ENCODE data around the gene C1D. TPM values are rescaled to one million over a fixed set of nuclear protein-coding genes. Genes with fewer than 3 reads are reported as not detected.

The C1D gene
- total and polyA plus RNA-seq, 2 donors (not counting 1 experiment from before 2014, with no cell fraction given), result 8.4 to 24.8 TPM

DNA sequence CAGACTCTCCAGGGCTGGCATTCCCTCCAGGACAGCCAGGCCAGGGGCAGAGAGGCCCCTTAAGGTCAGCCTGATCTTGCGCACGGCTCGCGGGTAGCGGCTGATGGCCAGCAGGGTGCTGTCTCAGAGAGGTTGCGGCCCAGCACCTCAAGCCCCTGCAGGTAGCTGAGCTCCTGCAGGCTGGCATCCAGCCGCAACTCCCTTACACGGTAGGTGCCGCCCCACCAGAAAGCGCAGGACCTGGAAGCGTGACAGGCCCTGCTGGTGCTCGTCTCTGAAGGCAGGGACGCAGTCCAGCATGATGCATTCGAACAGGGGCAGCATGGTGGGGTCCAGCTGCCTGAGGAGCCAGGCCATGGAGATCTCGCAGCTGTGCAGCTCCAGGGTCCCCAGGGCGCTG, 38.9 kb downstream of the C1D start:
- Histone ChIP-seq H4K20me1 (ENCODE audit: control insufficient read depth, insufficient read depth, low read length, poor library complexity, severe bottlenecking) (no peaks in the 10 kb centered on the region), H3K9me3 (ENCODE audit: control extremely low read depth in 1 of 3, control insufficient read depth in 2 of 3, insufficient read depth in 1 of 3, low read length in 2 of 3) (no peaks in the 10 kb centered on the region), H3K27me3 (replicated peaks in 1 of 4; ENCODE audit: control extremely low read depth in 1 of 4, control insufficient read depth in 3 of 4, insufficient read depth in 4 of 4, low read length in 3 of 4) (no peaks in the 10 kb centered on the region), H3K4me2 (replicated peaks; ENCODE audit: low read depth, low read length, poor library complexity, severe bottlenecking) (no peak overlapping the region), H3K36me3 (replicated peaks in 1 of 2; ENCODE audit: control extremely low read depth in 1 of 2, control insufficient read depth in 1 of 2, extremely low read depth in 1 of 2, insufficient read depth in 2 of 2, low read length in 1 of 2) (no peaks in the 10 kb centered on the region), H3K9ac (ENCODE audit: low read length) (no peak overlapping the region), H2AFZ (ENCODE audit: insufficient read depth, low read depth, low read length, poor library complexity, severe bottlenecking) (no peak overlapping the region), H3K4me3 (ENCODE audit: control extremely low read depth in 1 of 5, extremely low read depth in 1 of 5, insufficient read depth in 1 of 5, low read depth in 2 of 5, low read length in 4 of 5) (no peak overlapping the region), H3K79me2 (ENCODE audit: control insufficient read depth, insufficient read depth, low read length) (no peaks in the 10 kb centered on the region), H3K4me1 (ENCODE audit: control insufficient read depth in 2 of 2, insufficient read depth in 2 of 2, low read length in 2 of 2) (no peaks in the 10 kb centered on the region), H3K27ac (ENCODE audit: low read length in 2 of 2) (no peak overlapping the region)
- Mint-ChIP-seq H3K4me1 (no peaks in the 10 kb centered on the region), H3K27ac (no peak overlapping the region), H3K9me3 (ENCODE audit: insufficient read depth) (no peaks in the 10 kb centered on the region), H3K27me3 (peaks cover 24% of the 10 kb centered on the region), H3K4me3 (no peak overlapping the region)
- DNase-seq (no peak), ATAC-seq (ENCODE audit: low read depth) (no peak)
- WGBS (ENCODE audit: insufficient coverage), result 93% methylated on average over 16 of the region's 16 CpGs
- CTCF ChIA-PET, result interaction anchor here (1.6 kb wide), 1 partner anchor 11 kb away, joined by 4 read pairs; no protein-coding TSS in a partner anchor
- no peak for TF ChIP-seq EZH2 (IDR thresholded peaks at IDR 0.05; ENCODE audit: borderline replicate concordance, insufficient read depth, low read depth, low read length, poor library complexity, severe bottlenecking)
- TF ChIP-seq, protein P1, sequence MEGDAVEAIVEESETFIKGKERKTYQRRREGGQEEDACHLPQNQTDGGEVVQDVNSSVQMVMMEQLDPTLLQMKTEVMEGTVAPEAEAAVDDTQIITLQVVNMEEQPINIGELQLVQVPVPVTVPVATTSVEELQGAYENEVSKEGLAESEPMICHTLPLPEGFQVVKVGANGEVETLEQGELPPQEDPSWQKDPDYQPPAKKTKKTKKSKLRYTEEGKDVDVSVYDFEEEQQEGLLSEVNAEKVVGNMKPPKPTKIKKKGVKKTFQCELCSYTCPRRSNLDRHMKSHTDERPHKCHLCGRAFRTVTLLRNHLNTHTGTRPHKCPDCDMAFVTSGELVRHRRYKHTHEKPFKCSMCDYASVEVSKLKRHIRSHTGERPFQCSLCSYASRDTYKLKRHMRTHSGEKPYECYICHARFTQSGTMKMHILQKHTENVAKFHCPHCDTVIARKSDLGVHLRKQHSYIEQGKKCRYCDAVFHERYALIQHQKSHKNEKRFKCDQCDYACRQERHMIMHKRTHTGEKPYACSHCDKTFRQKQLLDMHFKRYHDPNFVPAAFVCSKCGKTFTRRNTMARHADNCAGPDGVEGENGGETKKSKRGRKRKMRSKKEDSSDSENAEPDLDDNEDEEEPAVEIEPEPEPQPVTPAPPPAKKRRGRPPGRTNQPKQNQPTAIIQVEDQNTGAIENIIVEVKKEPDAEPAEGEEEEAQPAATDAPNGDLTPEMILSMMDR (IDR thresholded peaks at IDR 0.05), result no peak
- POLR2A ChIA-PET, result no interaction called here
- intact Hi-C loops (cut with micrococcal nuclease), result no loop called here

DNA sequence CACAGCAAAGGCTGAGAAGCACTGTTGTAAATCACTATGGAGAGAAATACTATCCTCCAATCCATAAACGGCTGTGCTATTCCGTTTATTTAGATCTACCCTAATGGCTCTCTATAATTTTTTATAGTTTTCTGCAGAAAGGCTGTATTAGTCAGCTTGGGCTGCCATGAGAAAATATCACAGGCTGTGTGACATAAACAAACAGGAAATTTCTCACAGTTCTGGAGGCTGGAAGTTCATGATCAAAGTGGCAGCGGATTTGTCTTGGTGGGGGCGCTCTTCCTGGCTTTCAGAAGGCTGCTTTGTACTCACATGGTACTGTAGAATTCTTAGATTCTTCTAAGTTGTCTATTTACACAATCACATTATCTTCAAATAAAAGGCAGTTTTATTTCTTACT, 44.1 kb downstream of the C1D start:
- intact Hi-C loops (cut with micrococcal nuclease), result no loop called here
- H3K4me3 Mint-ChIP-seq, result no peak overlapping the region
- H3K79me2 ChIP-seq (ENCODE audit: control insufficient read depth, insufficient read depth, low read length), result no peaks in the 10 kb centered on the region
- no peak for ATAC-seq (ENCODE audit: low read depth)
- no peaks in the 10 kb centered on the region for H3K4me1 ChIP-seq (ENCODE audit: control insufficient read depth in 2 of 2, insufficient read depth in 2 of 2, low read length in 2 of 2)
- no peak overlapping the region for H3K4me3 ChIP-seq (ENCODE audit: control extremely low read depth in 1 of 5, extremely low read depth in 1 of 5, insufficient read depth in 1 of 5, low read depth in 2 of 5, low read length in 4 of 5)
- POLR2A ChIA-PET, result no interaction called here
- WGBS (ENCODE audit: insufficient coverage), result no CpG with 5 or more reads among the region's 4 CpGs
- TF ChIP-seq EZH2 (IDR thresholded peaks at IDR 0.05; ENCODE audit: borderline replicate concordance, insufficient read depth, low read depth, low read length, poor library complexity, severe bottlenecking), result no peak
- TF ChIP-seq, protein P1 (IDR thresholded peaks at IDR 0.05), result no peak
- H3K27ac Mint-ChIP-seq, result no peak overlapping the region
- no peak for DNase-seq
- CTCF ChIA-PET, result no interaction called here
- no peaks in the 10 kb centered on the region for H3K9me3 ChIP-seq (ENCODE audit: control extremely low read depth in 1 of 3, control insufficient read depth in 2 of 3, insufficient read depth in 1 of 3, low read length in 2 of 3)
- H3K27ac ChIP-seq (ENCODE audit: low read length in 2 of 2), result no peak overlapping the region
- H3K36me3 ChIP-seq (replicated peaks in 1 of 2; ENCODE audit: control extremely low read depth in 1 of 2, control insufficient read depth in 1 of 2, extremely low read depth in 1 of 2, insufficient read depth in 2 of 2, low read length in 1 of 2), result no peaks in the 10 kb centered on the region
- H2AFZ ChIP-seq (ENCODE audit: insufficient read depth, low read depth, low read length, poor library complexity, severe bottlenecking), result no peak overlapping the region
- no peaks in the 10 kb centered on the region for H4K20me1 ChIP-seq (ENCODE audit: control insufficient read depth, insufficient read depth, low read length, poor library complexity, severe bottlenecking)
- H3K27me3 Mint-ChIP-seq, result peaks cover 18% of the 10 kb centered on the region
- no peak overlapping the region for H3K4me2 ChIP-seq (replicated peaks; ENCODE audit: low read depth, low read length, poor library complexity, severe bottlenecking)
- H3K4me1 Mint-ChIP-seq, result no peaks in the 10 kb centered on the region
- H3K27me3 ChIP-seq (replicated peaks in 1 of 4; ENCODE audit: control extremely low read depth in 1 of 4, control insufficient read depth in 3 of 4, insufficient read depth in 4 of 4, low read length in 3 of 4), result no peaks in the 10 kb centered on the region
- peaks cover 2% of the 10 kb centered on the region for H3K9me3 Mint-ChIP-seq (ENCODE audit: insufficient read depth)
- no peak overlapping the region for H3K9ac ChIP-seq (ENCODE audit: low read length)
